GM10266 (cell line): ENCODE data around the gene OR10H5.
"Not testable (repeated sequence)": the region's sequence is repeated elsewhere in the genome, so short reads cannot be mapped to it uniquely, and the experiment has no call there.

ENCODE experiments used
- DNase-seq: peaks from one replicate; pipeline ENCODE4 v3.0.0; 2012; ENCODE audit errors: extremely low spot score
- CTCF ChIP-seq: IDR thresholded peaks from 2 replicates; pipeline ENCODE4 v1.5.1; 2012; ENCODE audit warnings: mild to moderate bottlenecking, low read depth; ENCODE audit not compliant: control insufficient read depth, insufficient read depth; ENCODE audit errors: missing control alignments

OR10H5 gene

DNA sequence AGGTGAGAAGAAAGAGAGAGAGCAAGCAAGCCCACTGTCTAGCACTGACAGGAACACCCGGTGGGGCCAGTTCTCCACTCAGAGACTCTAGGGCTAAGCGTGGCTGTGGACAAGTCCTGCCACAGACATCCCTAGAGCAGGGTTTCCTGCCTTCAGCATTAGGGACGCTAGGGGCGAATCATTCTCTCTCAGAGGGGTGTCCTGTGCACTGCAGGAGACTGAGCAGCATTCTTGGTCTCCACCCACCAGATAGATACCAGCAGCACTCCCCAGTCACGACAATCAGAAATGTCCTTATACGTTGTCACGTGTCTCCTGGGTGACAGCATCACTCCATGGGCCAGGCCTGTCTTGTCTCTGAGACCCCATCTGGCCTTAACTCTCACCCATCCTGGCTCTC lies 26.5 kb downstream of the OR10H5 start:
- no peak for DNase-seq
- TF ChIP-seq CTCF, result no peak

DNA sequence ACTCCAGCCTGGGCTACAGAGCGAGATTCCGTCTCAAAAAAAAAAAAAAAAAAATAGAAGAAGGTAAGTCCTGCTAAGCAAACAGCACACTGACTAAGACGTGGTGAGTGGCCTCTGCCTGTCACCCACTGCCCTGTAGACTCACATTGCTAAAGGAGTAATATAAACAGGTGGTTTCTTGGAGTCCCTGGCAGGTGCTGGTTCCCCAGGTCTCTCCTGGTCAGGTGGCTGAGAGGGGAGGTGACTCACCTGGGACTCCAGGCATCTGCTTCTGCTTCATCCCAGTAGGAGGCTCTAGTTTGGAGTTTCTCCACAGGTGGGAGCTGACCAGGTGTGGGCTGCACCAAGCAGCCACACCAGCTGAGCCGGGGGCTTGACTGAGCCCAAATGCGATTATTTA lies 27.8 kb downstream of the OR10H5 start, which contains the start of gene OR10H1:
TSS of gene OR10H1 (minus strand) at position 359 of the 400 bp plus-strand sequence. CDS start 7,627 bp downstream, outside the sequence.
- TF ChIP-seq CTCF, result no peak
- DNase-seq, result no peak

GRCh38 chr19:15820646-15821045 lies 33.2 kb downstream of the OR10H5 start:
- TF ChIP-seq CTCF, result no peak
- DNase-seq, result no peak

- no peak for TF ChIP-seq CTCF
- DNase-seq, result no peak
These were observed 38.3 kb downstream of the OR10H5 start for GRCh38 chr19:15825753-15826152.

DNA sequence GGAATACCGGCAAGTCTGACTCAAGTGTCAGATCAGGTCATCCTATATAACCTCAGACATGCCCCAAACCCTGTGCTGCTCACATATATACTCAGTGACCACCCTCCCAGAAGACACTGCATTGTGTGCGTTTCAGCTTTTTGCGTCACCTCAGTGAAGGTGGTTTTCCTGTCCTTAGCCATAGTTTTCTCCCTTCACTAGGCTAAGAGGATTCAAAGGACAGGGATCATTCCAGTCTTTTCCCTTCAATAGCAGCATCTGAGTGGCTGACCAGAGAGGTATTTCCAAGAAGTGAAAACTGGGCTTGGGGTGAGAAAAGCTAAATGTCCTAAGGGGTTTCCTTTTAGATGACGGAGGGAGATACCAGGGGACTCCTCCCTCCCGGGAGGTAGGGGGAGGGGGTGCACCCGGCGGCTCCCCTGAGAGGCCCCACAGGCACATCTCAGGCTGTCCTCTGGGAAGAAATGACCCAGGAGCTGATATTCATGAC lies 40.7 kb downstream of the OR10H5 start:
- DNase-seq, result no peak
- TF ChIP-seq CTCF, result no peak

DNA sequence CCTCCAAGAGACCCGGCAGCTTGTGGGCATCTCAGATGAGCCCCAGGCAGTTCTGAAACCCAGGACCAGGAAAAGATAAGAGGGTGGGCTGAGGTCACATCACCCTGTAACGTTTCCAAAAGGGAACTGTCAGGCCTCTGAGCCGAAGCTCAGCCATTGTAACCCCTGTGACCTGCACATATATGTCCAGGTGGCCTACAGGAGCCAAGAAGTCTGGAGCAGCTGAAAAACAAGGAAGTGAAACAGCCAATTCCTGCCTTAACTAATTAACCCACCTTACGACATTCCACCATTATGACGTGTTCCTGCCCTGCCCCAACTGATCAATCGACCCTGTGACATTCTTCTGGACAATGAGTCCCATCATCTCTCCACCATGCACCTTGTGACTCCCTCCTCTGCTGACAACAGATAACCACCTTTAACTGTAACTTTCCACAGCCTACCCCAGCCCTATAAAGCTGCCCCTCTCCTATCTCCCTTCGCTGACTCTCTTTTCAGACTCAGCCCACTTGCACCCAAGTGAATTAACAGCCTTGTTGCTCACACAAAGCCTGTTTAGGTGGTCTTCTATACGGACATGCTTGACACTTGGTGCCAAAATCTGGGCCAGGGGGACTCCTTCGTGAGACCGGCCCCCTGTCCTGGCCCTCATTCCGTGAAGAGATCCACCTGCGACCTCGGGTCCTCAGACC lies 41.3 kb downstream of the OR10H5 start:
- DNase-seq, result not testable (repeated sequence)

DNA sequence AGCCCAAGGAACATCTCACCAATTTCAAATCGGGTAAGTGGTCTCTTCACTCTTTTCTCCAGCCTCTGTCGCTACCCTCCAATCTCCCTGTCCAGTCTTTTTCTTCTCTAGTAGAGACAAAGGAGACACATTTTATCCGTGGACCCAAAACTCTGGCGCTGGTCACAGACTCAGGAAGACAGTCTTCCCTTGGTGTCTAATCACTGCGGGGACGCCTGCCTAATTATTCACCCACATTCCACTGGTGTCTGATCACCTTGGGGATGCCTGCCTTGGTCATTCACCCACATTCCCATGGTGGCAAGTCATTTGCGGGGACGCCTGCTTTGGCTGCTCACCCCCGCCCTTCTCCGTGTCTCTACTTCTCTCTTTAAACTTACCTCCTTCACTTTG lies 41.8 kb downstream of the OR10H5 start:
- no peak for DNase-seq
- TF ChIP-seq CTCF, result no peak
